Measurements from ENCODE around the gene GRAMD2A. TPM values are rescaled to one million over a fixed set of nuclear protein-coding genes. Genes with fewer than 3 reads are reported as not detected.
A peak's percentile ranks its signal among the peaks of the same experiment; 100 is the strongest.

Gene GRAMD2A
- total and polyA plus RNA-seq, 4 donors, result 4.0 to 25.2 (median 10.7) TPM

GRCh38 chr15:72202801-72203506 is 5.4 kb upstream of the GRAMD2A start:
- H3K27me3 ChIP-seq (ENCODE audit: control insufficient read depth in 3 of 3, insufficient read depth in 3 of 3, low read length in 2 of 3), result peaks cover 0 to 1% (median 0%) of the 10 kb centered on the region in 3 donors
- DNase-seq (no peak), ATAC-seq (ENCODE audit: insufficient read depth, low FRiP score) (no peak)
- H3K4me3 ChIP-seq, result no peak overlapping the region
- no peak for TF ChIP-seq CTCF (IDR thresholded peaks at IDR 0.05; ENCODE audit: control extremely low read depth, extremely low read depth)
- H3K36me3 ChIP-seq (ENCODE audit: control insufficient read depth in 4 of 4, insufficient read depth in 4 of 4, low read length in 4 of 4), result peaks cover 45 to 72% (median 63%) of the 10 kb centered on the region in 4 donors
- 84 to 86% methylated on average over 8 of the region's 8 CpGs for WGBS, 2 donors
- peak overlapping the region; percentile 7 to 47 for H3K27ac ChIP-seq (ENCODE audit: low read depth in 1 of 2, low read length in 1 of 2)
- no peaks in the 10 kb centered on the region for H3K9me3 ChIP-seq (ENCODE audit: control insufficient read depth in 4 of 4, insufficient read depth in 3 of 4, low read length in 3 of 4)
- H3K9ac ChIP-seq (ENCODE audit: insufficient read depth in 1 of 2, low read length in 2 of 2), result no peak overlapping the region
- H3K4me1 ChIP-seq (ENCODE audit: control insufficient read depth in 5 of 5, insufficient read depth in 5 of 5, low read length in 5 of 5), result peaks cover 0 to 11% (median 0%) of the 10 kb centered on the region in 5 donors

GRCh38 chr15:72202302-72202701 is 4.7 kb upstream of the GRAMD2A start:
- ATAC-seq (ENCODE audit: insufficient read depth, low FRiP score) (no peak), DNase-seq (no peak)
- WGBS, 2 donors, result 92 to 93% methylated on average over 13 of the region's 13 CpGs
- no peak for TF ChIP-seq CTCF (IDR thresholded peaks at IDR 0.05; ENCODE audit: control extremely low read depth, extremely low read depth)
- Histone ChIP-seq H3K4me3 (no peak overlapping the region), H3K9me3 (ENCODE audit: control insufficient read depth in 4 of 4, insufficient read depth in 3 of 4, low read length in 3 of 4) (no peaks in the 10 kb centered on the region), H3K4me1 (ENCODE audit: control insufficient read depth in 5 of 5, insufficient read depth in 5 of 5, low read length in 5 of 5) (peaks cover 0 to 11% (median 0%) of the 10 kb centered on the region in 5 donors), H3K27ac (ENCODE audit: low read depth in 1 of 2, low read length in 1 of 2) (peak overlapping the region in 1 of 2 donors; percentile 47), H3K27me3 (ENCODE audit: control insufficient read depth in 3 of 3, insufficient read depth in 3 of 3, low read length in 2 of 3) (peaks cover 0 to 4% (median 0%) of the 10 kb centered on the region in 3 donors), H3K36me3 (ENCODE audit: control insufficient read depth in 4 of 4, insufficient read depth in 4 of 4, low read length in 4 of 4) (peaks cover 39 to 66% (median 57%) of the 10 kb centered on the region in 4 donors), H3K9ac (ENCODE audit: insufficient read depth in 1 of 2, low read length in 2 of 2) (no peak overlapping the region)

GRCh38 chr15:72201391-72201921 is 3.9 kb upstream of the GRAMD2A start:
- DNase-seq (no peak), ATAC-seq (ENCODE audit: insufficient read depth, low FRiP score) (no peak)
- WGBS, 2 donors, result 78 to 85% methylated on average over 3 of the region's 3 CpGs
- H3K27ac ChIP-seq (ENCODE audit: low read depth in 1 of 2, low read length in 1 of 2), result no peak overlapping the region
- H3K36me3 ChIP-seq (ENCODE audit: control insufficient read depth in 4 of 4, insufficient read depth in 4 of 4, low read length in 4 of 4), result peaks cover 30 to 57% (median 48%) of the 10 kb centered on the region in 4 donors
- no peak overlapping the region for H3K4me3 ChIP-seq
- H3K4me1 ChIP-seq (ENCODE audit: control insufficient read depth in 5 of 5, insufficient read depth in 5 of 5, low read length in 5 of 5), result peaks cover 0 to 11% (median 0%) of the 10 kb centered on the region in 5 donors
- H3K9me3 ChIP-seq (ENCODE audit: control insufficient read depth in 4 of 4, insufficient read depth in 3 of 4, low read length in 3 of 4), result no peaks in the 10 kb centered on the region
- peaks cover 0 to 4% (median 3%) of the 10 kb centered on the region in 3 donors for H3K27me3 ChIP-seq (ENCODE audit: control insufficient read depth in 3 of 3, insufficient read depth in 3 of 3, low read length in 2 of 3)
- no peak overlapping the region for H3K9ac ChIP-seq (ENCODE audit: insufficient read depth in 1 of 2, low read length in 2 of 2)
- no peak for TF ChIP-seq CTCF (IDR thresholded peaks at IDR 0.05; ENCODE audit: control extremely low read depth, extremely low read depth)

All from lung (tissue), 12 donors.